Measurements from ENCODE around the gene LPAR5.

GRCh38 chr12:6646276-6647082, 10.7 kb upstream of the LPAR5 start:
- TF ChIP-seq CTCF (IDR thresholded peaks at IDR 0.05) (no peak), POLR2AphosphoS5 (IDR thresholded peaks at IDR 0.05) (no peak), EP300 (IDR thresholded peaks at IDR 0.05; ENCODE audit: low read depth) (no peak), POLR2A (IDR thresholded peaks at IDR 0.05) (no peak)

All from transverse colon (tissue), 4 donors.